ENCODE results near the gene SNX32.

GRCh38 chr11:65788821-65789220 is 44.9 kb upstream of the SNX32 start:
- TF ChIP-seq CTCF (optimal IDR thresholded peaks at IDR 0.05 in 1 of 3, IDR thresholded peaks at IDR 0.05 in 1 of 3, conservative IDR thresholded peaks at IDR 0.05 in 1 of 3; ENCODE audit: extremely low read depth in 1 of 3, insufficient read depth in 2 of 3, low read length in 3 of 3) (no peak), EZH2 (IDR thresholded peaks at IDR 0.05; ENCODE audit: low read length) (no peak)

Measured in keratinocyte (primary cell).